HG03280 (cell line): Measurements from ENCODE around the gene CPD.
"Not testable (repeated sequence)": the region's sequence is repeated elsewhere in the genome, so short reads cannot be mapped to it uniquely, and the experiment has no call there.

Experiments
- ATAC-seq: cut with Tn5 transposase; IDR thresholded peaks from one replicate; pipeline ENCODE4 v1.9.1; 2021; ENCODE audit warnings: mild to moderate bottlenecking, moderate library complexity; ENCODE audit not compliant: unreplicated experiment

The CPD gene

GRCh38 chr17:30422171-30422570 lies 43.4 kb downstream of the CPD start:
- ATAC-seq, result no peak

GRCh38 chr17:30424471-30424870 lies 45.7 kb downstream of the CPD start:
- ATAC-seq, result no peak

GRCh38 chr17:30426292-30426691 lies 47.6 kb downstream of the CPD start:
- no peak for ATAC-seq

- no peak for ATAC-seq
These were observed 48.9 kb downstream of the CPD start for GRCh38 chr17:30427611-30428010.

GRCh38 chr17:30429155-30429554 lies 50.4 kb downstream of the CPD start:
- no peak for ATAC-seq

- ATAC-seq, result no peak
These were observed 54.8 kb downstream of the CPD start for GRCh38 chr17:30433514-30433913.

- no peak for ATAC-seq
These were observed 58.0 kb downstream of the CPD start for GRCh38 chr17:30436729-30437128.

GRCh38 chr17:30443721-30444120 lies 65.0 kb downstream of the CPD start:
- ATAC-seq, result no peak

- ATAC-seq, result not testable (repeated sequence)
These were observed 67.9 kb downstream of the CPD start for GRCh38 chr17:30446640-30447039.

GRCh38 chr17:30449480-30449879 lies 70.8 kb downstream of the CPD start:
- ATAC-seq, result no peak

GRCh38 chr17:30450125-30451027 lies 71.6 kb downstream of the CPD start:
- ATAC-seq, result no peak

GRCh38 chr17:30454635-30455034 lies 75.9 kb downstream of the CPD start:
- ATAC-seq, result no peak

- no peak for ATAC-seq
These were observed 79.6 kb downstream of the CPD start for GRCh38 chr17:30458371-30458770.

- ATAC-seq, result not testable (repeated sequence)
These were observed 80.2 kb downstream of the CPD start for GRCh38 chr17:30458797-30459413.

GRCh38 chr17:30468465-30468864 lies 89.7 kb downstream of the CPD start:
- no peak for ATAC-seq

- no peak for ATAC-seq
These were observed 93.6 kb downstream of the CPD start for GRCh38 chr17:30472238-30472890.

GRCh38 chr17:30475206-30475605 lies 96.5 kb downstream of the CPD start:
- ATAC-seq, result no peak

GRCh38 chr17:30476726-30477082 lies 98.0 kb downstream of the CPD start:
- ATAC-seq, result peak; percentile 14

- peak; percentile 93 for ATAC-seq
These were observed 98.5 kb downstream of the CPD start, which contains the start of gene GOSR1 for GRCh38 chr17:30477083-30477773. Gene GOSR1 (plus strand): TSS chr17:30477408. CDS start chr17:30477434, 26 bp downstream.

- ATAC-seq, result no peak
These were observed 99.0 kb downstream of the CPD start for GRCh38 chr17:30477774-30478115.

- no peak for ATAC-seq
These were observed 103.8 kb downstream of the CPD start for GRCh38 chr17:30482555-30482954.
